HG03108 (cell line): ENCODE measurements around the gene ALDH4A1.
"Not testable (repeated sequence)": the region's sequence is repeated elsewhere in the genome, so short reads cannot be mapped to it uniquely, and the experiment has no call there.

Source experiments
- ATAC-seq: cut with Tn5 transposase; IDR thresholded peaks from one replicate; pipeline ENCODE4 v1.9.1; 2021; ENCODE audit warnings: moderate library complexity; ENCODE audit not compliant: unreplicated experiment

The ALDH4A1 gene

DNA sequence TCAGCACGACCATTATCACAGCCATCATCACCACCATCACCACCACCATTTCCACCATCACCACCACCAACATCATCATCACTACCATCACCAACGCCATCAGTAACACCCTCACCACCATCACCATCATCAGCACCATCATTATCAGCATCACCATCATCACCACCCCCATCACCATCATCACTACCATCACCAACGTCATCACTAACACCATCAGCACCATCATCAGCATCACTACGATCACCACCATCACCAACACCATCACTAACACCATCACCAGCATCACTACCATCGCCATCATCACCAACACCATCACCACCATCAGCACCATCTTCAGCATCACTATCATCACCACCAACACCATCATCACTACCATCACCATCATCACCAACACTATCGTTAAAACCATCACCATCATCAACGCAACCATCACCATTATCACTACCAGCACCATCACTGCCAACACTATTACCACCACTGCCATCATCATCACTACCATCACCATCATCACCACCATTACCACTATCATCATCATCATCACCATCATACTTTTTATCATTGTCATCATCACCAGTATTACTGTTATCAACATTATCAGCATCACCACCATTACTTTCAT is 44.2 kb downstream of the ALDH4A1 start:
- ATAC-seq = no peak

DNA sequence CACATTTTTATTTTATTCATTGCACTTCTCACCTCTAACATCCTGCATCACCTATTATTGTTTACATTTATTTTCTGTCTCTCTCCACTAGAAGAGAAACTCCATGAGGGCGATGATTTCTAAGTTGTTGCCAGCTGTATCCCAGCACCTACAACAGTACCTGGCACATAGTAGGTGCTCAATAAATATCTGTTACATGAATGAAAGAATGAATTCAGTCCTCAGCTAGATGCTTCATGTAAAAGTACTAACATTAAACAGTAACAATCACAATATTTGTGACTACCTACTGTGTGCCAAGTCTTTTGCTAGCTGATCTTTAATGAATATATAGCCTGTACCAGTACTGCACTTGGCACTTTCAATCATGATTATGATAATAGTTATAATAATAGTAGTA is 45.9 kb downstream of the ALDH4A1 start:
- ATAC-seq = no peak

DNA sequence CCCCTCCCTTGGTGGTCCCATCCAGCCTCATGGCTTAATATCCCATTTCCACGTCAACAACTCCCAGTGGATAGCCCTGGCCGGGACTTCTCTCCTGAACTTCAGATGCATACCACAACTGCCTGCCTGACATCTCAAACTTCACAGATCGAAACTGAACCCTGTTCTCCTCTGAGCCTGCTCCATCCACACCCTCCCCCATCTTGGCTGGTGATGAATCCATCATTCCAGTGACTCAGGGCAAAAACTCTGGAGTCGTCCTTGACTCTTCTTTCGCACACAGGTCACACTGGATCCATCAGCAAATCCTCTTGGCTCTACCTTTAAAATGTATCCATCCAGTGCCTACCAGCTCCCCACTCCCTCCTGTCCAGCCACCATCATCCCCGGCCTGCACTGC is 46.8 kb downstream of the ALDH4A1 start:
- no peak for ATAC-seq

DNA sequence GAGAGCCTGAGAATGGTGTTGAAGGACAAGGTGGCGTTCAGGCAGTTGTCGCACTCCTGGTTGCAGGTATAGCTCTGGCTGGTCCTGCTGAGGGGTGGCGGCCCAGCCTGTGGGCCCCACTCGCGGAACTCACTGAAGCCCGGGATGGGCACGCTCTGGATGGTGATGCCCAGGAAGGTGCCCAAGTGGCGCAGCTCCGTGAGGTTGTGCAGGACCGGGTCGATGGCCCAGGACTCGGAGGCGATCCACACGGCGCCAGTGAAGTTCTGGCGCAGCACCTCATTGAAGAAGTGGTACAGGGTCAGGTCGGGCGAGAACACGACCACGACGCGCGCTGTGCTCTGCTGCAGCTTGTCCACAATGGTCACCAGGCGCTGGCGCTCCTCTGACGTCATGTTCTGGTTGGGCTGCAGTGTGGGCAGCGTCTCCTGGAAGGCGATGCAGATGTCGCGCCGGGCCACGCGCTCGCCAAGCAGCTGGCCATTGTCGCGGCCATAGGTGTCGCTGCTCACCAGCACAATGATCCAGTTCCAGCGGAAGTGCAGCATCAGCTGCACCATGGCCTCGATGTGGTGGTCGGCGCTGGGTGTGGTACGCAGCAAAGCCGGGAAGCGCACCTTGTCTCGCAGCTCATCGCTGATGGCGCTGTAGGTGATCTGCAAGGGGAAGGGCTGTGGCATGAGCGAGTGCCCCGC is 47.9 kb downstream of the ALDH4A1 start:
- no peak for ATAC-seq

DNA sequence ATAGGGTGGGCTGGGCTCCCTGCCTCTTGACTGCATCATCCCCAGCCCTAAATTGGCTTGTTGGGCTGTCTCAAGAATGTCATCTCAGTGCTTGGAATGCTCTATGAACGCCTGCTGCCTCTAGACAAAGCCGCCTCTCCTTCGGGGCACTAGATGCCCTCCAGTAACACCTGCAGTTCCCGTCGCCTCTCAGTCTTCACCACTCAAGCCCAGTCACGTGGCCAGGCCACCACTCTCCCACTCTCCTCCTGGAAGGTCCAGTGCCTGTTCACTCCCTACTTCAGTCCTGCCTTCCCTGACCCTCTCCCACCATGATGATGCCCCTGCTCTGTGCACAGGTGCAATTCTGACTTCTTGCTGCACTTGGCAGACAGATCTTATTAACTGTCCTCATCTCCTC is 49.9 kb downstream of the ALDH4A1 start:
- no peak for ATAC-seq

DNA sequence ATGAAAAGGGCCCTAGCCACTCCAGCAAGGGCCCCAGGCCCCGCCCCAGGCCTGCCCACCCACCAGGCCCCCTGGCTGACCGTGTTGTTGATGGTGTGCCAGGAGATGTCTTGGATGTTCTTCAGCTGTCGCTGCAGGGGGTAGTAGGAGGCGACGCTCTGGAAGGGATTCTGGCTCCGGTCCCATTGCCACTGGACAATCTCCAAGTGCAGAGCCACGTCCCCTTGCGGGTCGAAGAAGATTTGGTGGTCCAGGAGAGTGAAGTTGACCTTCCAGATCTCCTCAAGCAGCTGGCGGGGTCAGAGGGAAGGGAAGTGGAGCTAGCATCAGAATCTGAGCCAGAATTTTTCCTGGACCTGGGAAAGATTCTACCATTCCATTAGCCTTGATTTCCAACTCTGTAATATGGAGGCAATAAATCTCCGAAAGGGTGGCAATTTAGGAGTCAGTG is 53.1 kb downstream of the ALDH4A1 start:
- no peak for ATAC-seq

DNA sequence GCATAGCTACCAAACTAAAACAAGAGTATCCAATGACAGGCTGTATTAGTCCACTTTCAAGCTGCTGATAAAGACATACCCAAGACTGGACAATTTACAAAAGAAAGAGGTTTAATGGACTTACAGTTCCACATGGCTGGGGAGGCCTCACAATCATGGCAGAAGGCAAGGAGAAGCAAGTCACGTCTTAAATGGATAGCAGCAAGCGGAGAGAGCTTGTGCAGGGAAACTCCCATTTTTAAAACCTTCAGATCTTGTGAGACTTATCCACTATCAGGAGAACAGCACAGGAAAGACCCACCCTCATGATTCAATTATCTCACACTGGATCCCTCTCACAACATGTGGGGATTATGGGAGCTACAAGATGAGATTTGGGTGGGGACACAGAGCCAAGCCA is 54.6 kb downstream of the ALDH4A1 start:
- ATAC-seq = not testable (repeated sequence)

DNA sequence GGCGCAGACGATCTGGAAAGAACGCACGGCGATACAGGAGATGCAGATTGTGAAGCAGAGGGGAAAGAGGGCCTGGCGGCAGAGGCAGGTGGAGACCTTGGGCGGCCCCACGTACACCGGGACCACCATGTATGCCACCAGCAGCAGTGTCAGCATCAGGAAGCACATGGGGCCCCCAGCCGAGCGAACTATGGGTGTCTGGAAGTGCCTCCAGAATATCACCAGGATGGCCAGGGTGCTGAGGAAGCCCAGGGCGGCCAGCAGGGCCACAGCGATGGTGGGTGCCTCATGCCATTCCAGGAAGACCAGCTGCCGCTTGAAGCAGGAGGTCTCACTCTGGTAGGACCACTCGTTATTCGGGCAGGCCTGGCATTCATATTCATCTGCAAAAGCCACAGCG is 62.2 kb downstream of the ALDH4A1 start:
- no peak for ATAC-seq

DNA sequence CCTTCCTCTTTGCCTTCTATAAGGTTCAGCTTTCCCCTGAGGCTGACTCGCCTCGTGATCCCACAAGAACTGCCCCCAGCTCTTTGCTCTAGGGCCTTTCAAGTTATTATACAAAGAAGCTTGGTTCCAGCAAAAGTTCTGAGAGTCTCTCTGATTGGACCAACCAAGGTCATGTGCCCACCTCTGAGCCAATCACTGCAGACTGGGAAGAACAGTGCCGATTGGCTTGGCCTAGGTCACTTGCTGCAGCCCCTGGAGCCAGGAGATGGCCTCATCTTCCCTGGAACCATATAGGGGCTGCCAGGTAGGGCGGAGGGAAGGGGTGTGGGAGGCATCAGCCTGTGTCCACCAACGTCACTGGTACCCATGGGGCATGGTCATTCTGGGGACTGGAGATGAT is 65.7 kb downstream of the ALDH4A1 start:
- no peak for ATAC-seq

DNA sequence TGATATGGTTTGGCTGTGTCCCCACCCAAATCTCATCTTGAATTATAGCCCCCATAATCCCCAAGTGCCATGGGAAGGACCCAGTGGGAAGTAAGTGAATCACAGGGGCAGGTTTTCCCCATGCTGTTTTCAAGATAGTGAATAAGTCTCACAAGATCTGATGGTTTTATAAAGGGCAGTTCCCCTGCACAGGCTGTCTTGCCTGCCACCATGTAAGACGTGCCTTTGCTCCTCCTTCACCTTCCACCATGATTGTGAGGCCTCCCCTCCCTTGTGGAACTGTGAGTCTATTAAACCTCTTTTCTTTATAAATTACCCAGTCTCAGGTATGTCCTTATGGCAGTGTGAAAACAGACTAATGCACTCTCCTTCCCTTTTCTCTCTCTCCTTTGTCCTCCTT is 70.0 kb downstream of the ALDH4A1 start:
- not testable (repeated sequence) for ATAC-seq

DNA sequence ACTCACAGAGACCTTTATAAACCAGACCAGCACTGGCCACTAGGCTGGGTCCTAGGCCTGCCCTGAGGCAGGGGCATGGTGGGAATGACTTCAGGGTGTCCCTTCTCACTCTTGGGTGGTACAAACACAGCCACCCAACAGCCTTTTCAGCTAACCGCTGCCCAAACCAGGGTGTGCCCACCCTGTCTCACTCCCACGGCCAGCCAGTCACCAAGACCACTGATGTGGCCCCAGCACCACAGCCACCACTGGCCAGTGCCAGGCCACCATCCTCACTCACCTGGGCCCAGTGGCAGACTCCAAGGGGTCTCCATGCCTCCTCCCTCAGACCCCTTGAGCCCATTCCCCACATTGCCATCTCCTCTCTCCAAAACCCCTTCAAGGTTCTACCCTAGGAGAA is 70.7 kb downstream of the ALDH4A1 start:
- ATAC-seq = no peak

DNA sequence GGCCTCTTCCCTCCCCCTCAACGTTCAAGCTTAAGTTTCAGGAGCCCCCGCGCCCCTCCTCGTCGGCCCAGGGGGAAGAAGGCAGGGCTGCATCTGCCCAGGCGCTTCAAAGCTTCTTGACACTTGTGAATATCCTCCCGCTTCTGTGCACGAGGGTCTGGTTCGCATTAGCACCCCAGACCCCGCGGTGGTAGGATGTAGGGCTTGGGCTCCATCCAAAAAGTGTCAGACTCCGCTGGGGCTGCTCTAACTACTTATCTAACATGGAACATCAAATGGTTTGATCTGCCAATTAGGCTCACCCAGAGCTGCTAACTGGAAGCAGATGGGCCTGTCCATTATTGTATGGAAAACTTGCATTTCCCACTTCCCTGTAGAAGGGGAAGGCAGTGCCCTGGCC is 71.8 kb downstream of the ALDH4A1 start:
- ATAC-seq = no peak

DNA sequence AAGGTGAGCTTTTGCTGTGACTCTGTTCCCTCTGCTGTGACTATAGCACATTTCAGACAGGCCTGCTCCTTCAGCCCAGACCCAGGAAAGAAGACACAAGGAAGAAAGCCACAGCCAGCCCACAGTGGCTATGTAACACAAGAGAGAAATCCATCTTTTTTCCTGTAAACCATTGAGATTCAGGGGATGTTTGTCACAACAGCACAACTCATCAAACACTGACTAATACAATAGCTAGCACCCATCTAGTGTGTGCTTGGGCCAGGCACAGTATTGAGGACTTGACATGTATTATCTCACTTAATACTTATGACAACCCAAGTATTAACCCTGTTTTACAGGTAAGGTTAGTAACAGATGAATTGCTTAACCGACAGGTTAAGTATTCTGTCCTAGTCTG is 72.7 kb downstream of the ALDH4A1 start:
- no peak for ATAC-seq

DNA sequence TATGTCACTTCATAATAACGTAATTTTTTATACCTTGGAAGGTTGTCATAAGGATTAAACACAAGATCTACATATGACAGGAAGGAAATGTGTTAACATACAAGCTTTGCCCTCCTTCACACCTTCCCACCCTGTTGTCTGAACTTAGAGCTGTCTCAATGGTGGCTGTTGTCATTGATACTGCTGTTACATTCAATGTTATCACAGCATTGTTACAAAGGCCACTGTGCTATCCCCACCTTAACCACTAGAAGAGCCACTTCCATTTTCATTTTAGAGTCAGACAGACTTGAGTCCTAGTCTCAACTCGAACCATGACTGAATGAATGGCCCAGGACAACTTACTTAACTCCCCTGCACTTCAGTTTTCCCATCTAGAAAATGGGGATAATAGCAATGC is 74.1 kb downstream of the ALDH4A1 start:
- ATAC-seq = no peak

DNA sequence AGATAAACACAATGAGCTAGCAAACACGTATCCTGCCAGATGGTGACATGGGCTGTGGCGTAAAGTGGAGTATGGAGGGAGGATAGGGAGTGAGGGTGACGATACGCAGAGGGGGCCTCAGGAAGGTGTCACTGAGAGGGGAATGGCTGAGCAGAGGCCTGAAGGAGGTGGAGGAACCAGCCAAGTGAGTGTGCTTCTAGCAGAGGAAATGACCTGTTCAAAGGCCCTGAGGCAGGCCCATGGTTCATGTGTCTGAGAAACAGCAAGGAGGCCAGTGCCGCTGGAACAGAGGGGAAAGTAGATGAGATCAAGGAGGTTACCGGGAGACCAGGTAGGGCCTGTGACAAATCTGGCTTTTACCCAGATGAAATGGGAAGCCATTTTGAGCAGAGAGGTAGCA is 78.9 kb downstream of the ALDH4A1 start:
- no peak for ATAC-seq
